Measurements from ENCODE around the gene STIM1. TPM values are rescaled to one million over a fixed set of nuclear protein-coding genes. Genes with fewer than 3 reads are reported as not detected.

STIM1 gene
- total RNA-seq, 1 experiment from 2014 or later, result 18.0 TPM

DNA sequence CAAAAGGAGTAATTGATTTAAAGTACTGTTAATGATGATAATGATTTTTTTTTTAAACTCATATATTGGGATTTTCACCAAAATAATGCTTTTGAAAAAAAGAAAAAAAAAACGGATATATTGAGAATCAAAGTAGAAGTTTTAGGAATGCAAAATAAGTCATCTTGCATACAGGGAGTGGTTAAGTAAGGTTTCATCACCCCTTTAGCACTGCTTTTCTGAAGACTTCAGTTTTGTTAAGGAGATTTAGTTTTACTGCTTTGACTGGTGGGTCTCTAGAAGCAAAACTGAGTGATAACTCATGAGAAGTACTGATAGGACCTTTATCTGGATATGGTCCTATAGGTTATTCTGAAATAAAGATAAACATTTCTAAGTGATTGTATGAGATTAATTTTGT is 283.0 kb downstream of the STIM1 start:
- TF ChIP-seq, protein P1, sequence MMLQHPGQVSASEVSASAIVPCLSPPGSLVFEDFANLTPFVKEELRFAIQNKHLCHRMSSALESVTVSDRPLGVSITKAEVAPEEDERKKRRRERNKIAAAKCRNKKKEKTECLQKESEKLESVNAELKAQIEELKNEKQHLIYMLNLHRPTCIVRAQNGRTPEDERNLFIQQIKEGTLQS (CRISPR knock-in tag; conservative IDR thresholded peaks at IDR 0.05), result no peak
- TF ChIP-seq TCF7 (CRISPR knock-in tag; IDR thresholded peaks at IDR 0.05; ENCODE audit: low read depth) (no peak), EMX1 (CRISPR knock-in tag; IDR thresholded peaks at IDR 0.05) (no peak), SOX15 (CRISPR knock-in tag; IDR thresholded peaks at IDR 0.05) (no peak), GABPB1 (CRISPR knock-in tag; IDR thresholded peaks at IDR 0.05) (no peak), CREB1 (CRISPR knock-in tag; IDR thresholded peaks at IDR 0.05) (no peak), ZNF512 (CRISPR knock-in tag; IDR thresholded peaks at IDR 0.05; ENCODE audit: borderline replicate concordance) (no peak), ZMAT4 (CRISPR knock-in tag; IDR thresholded peaks at IDR 0.05) (no peak), MYBL2 (CRISPR knock-in tag; IDR thresholded peaks at IDR 0.05) (no peak), ZNF425 (CRISPR knock-in tag; conservative IDR thresholded peaks at IDR 0.05) (no peak), FOXJ3 (CRISPR knock-in tag; IDR thresholded peaks at IDR 0.05; ENCODE audit: borderline replicate concordance) (no peak), ELF4 (CRISPR knock-in tag; IDR thresholded peaks at IDR 0.05; ENCODE audit: low read depth) (no peak), ZNF219 (CRISPR knock-in tag; IDR thresholded peaks at IDR 0.05; ENCODE audit: borderline replicate concordance) (no peak)
- TF ChIP-seq, protein P2, sequence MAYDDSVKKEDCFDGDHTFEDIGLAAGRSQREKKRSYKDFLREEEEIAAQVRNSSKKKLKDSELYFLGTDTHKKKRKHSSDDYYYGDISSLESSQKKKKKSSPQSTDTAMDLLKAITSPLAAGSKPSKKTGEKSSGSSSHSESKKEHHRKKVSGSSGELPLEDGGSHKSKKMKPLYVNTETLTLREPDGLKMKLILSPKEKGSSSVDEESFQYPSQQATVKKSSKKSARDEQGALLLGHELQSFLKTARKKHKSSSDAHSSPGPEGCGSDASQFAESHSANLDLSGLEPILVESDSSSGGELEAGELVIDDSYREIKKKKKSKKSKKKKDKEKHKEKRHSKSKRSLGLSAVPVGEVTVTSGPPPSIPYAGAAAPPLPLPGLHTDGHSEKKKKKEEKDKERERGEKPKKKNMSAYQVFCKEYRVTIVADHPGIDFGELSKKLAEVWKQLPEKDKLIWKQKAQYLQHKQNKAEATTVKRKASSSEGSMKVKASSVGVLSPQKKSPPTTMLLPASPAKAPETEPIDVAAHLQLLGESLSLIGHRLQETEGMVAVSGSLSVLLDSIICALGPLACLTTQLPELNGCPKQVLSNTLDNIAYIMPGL (CRISPR knock-in tag; IDR thresholded peaks at IDR 0.05), result no peak
- TF ChIP-seq, protein P3, sequence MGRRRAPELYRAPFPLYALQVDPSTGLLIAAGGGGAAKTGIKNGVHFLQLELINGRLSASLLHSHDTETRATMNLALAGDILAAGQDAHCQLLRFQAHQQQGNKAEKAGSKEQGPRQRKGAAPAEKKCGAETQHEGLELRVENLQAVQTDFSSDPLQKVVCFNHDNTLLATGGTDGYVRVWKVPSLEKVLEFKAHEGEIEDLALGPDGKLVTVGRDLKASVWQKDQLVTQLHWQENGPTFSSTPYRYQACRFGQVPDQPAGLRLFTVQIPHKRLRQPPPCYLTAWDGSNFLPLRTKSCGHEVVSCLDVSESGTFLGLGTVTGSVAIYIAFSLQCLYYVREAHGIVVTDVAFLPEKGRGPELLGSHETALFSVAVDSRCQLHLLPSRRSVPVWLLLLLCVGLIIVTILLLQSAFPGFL (CRISPR knock-in tag; IDR thresholded peaks at IDR 0.05; ENCODE audit: borderline replicate concordance), result no peak
- TF ChIP-seq, protein P4, sequence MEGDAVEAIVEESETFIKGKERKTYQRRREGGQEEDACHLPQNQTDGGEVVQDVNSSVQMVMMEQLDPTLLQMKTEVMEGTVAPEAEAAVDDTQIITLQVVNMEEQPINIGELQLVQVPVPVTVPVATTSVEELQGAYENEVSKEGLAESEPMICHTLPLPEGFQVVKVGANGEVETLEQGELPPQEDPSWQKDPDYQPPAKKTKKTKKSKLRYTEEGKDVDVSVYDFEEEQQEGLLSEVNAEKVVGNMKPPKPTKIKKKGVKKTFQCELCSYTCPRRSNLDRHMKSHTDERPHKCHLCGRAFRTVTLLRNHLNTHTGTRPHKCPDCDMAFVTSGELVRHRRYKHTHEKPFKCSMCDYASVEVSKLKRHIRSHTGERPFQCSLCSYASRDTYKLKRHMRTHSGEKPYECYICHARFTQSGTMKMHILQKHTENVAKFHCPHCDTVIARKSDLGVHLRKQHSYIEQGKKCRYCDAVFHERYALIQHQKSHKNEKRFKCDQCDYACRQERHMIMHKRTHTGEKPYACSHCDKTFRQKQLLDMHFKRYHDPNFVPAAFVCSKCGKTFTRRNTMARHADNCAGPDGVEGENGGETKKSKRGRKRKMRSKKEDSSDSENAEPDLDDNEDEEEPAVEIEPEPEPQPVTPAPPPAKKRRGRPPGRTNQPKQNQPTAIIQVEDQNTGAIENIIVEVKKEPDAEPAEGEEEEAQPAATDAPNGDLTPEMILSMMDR (IDR thresholded peaks at IDR 0.05), result no peak
- no peaks in the 10 kb centered on the region for H3K27me3 Mint-ChIP-seq (ENCODE audit: low read depth)
- no peak overlapping the region for H3K4me3 Mint-ChIP-seq
- ATAC-seq, result no peak
- no peaks in the 10 kb centered on the region for H3K4me1 Mint-ChIP-seq
- DNase-seq (ENCODE audit: low spot score), result no peak
- no peak overlapping the region for H3K27ac Mint-ChIP-seq
- H3K36me3 Mint-ChIP-seq, result peaks cover 69% of the 10 kb centered on the region
- CTCF ChIA-PET, result no interaction called here
- POLR2A ChIA-PET, result no interaction called here
- H3K9me3 Mint-ChIP-seq, result peaks cover 37% of the 10 kb centered on the region

DNA sequence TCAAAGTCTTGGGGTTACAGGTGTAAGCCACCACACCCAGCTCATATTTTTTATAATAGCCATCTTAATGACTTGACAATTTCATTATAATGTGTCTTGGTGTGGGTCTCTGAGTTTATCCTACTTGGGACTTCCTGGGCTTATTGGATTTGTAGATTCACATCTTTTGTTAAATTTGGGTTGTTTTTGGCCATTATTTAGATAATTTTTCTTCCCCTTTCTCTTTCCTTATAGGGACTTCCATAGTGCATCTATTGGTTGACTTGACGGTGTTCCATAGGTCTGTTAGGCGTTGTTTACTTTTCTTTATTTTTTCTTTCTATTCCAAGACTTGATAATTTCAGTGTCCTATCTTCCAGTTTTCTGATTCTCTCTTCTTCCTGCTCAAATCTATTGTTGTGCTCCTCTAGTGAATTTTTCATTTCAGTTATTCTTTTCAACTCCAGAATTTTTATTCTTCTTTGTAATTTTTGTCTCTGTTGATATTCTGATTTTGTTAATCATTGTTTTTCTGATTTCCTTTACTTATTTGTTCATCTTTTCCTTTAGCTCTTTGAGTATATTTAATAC is 284.7 kb downstream of the STIM1 start:
- no peak overlapping the region for H3K27ac Mint-ChIP-seq
- H3K4me1 Mint-ChIP-seq, result no peaks in the 10 kb centered on the region
- DNase-seq (ENCODE audit: low spot score) (no peak), ATAC-seq (no peak)
- ChIA-PET CTCF (no interaction called here), POLR2A (no interaction called here)
- no peak overlapping the region for H3K4me3 Mint-ChIP-seq
- H3K36me3 Mint-ChIP-seq, result peaks cover 56% of the 10 kb centered on the region
- peaks cover 37% of the 10 kb centered on the region for H3K9me3 Mint-ChIP-seq
- no peaks in the 10 kb centered on the region for H3K27me3 Mint-ChIP-seq (ENCODE audit: low read depth)
- no peak for TF ChIP-seq PRRX2 (CRISPR knock-in tag; IDR thresholded peaks at IDR 0.05)
- no peak for TF ChIP-seq ZNF425 (CRISPR knock-in tag; conservative IDR thresholded peaks at IDR 0.05)
- TF ChIP-seq JUN (CRISPR knock-in tag; IDR thresholded peaks at IDR 0.05), result no peak
- TF ChIP-seq NR1H2 (CRISPR knock-in tag; IDR thresholded peaks at IDR 0.05), result no peak

Measured in WTC11 (cell line).